ENCODE measurements around the gene AP1AR.

GRCh38 chr4:112312610-112313239, 81.1 kb downstream of the AP1AR start:
- TF ChIP-seq FOXP2 (optimal IDR thresholded peaks at IDR 0.05; ENCODE audit: control extremely low read depth, extremely low read length, insufficient read depth) (no peak), EZH2 (IDR thresholded peaks at IDR 0.05) (no peak)

All from SK-N-MC (cell line).